Lower leg skin (tissue), 4 donors: Measurements from ENCODE around the gene GRAP. TPM values are rescaled to one million over a fixed set of nuclear protein-coding genes. Genes with fewer than 3 reads are reported as not detected.

Experiments used
- DNase-seq, 2 donors: peaks; one replicate each; pipeline ENCODE4 v3.0.0-alpha.2; 2019; ENCODE audit warnings: low spot score in 2 of 2
- H3K4me3 ChIP-seq: fragments of 200-600 bp; sonication (generic); 2 replicates; pipeline ENCODE4 v1.5.1; 2017; ENCODE audit warnings: mild to moderate bottlenecking, low read depth; ENCODE audit not compliant: poor library complexity, severe bottlenecking
- POLR2A ChIP-seq, 2 donors: fragments of 450-650 bp; IDR thresholded peaks; one replicate each; pipeline ENCODE4 v1.6.1; 2016 to 2017; ENCODE audit warnings: antibody characterized with exemption in 2 of 2, mild to moderate bottlenecking in 1 of 2, moderate library complexity in 1 of 2
- WGBS, 2 donors: methylation state at CpG; one replicate each; pipeline ENCODE4 v1.1.5; 2018; 5-methylcytosine and 5-hydroxymethylcytosine counted together
- intact Hi-C: fragments of 100-400 bp; cut with DNase I; formaldehyde crosslinking; loops from one replicate; pipeline ENCODE4 v1.15.0; 2023; ENCODE audit warnings: low total_unique reads
- total RNA-seq, 4 donors: library from RNA; depleted of rRNA; stranded (reverse); fragments of >200 nt; gene quantifications; one replicate each; pipeline ENCODE4 v1.1.0, GENCODE V29; 2016
- TF ChIP-seq, protein P1 (sequence below), 3 donors: fragments of 450-650 bp; IDR thresholded peaks; one replicate each; pipeline ENCODE4 v1.5.1; 2016; ENCODE audit warnings: antibody characterized with exemption in 3 of 3, mild to moderate bottlenecking in 3 of 3, moderate library complexity in 2 of 3

The GRAP gene
- total RNA-seq, 4 donors from 2014 or later = 0.55 to 3.5 (median 1.2) TPM

GRCh38 chr17:18999394-18999793 lies 47.4 kb downstream of the GRAP start:
- intact Hi-C loops = no loop called here
- H3K4me3 ChIP-seq = no peak overlapping the region
- TF ChIP-seq, protein P1, sequence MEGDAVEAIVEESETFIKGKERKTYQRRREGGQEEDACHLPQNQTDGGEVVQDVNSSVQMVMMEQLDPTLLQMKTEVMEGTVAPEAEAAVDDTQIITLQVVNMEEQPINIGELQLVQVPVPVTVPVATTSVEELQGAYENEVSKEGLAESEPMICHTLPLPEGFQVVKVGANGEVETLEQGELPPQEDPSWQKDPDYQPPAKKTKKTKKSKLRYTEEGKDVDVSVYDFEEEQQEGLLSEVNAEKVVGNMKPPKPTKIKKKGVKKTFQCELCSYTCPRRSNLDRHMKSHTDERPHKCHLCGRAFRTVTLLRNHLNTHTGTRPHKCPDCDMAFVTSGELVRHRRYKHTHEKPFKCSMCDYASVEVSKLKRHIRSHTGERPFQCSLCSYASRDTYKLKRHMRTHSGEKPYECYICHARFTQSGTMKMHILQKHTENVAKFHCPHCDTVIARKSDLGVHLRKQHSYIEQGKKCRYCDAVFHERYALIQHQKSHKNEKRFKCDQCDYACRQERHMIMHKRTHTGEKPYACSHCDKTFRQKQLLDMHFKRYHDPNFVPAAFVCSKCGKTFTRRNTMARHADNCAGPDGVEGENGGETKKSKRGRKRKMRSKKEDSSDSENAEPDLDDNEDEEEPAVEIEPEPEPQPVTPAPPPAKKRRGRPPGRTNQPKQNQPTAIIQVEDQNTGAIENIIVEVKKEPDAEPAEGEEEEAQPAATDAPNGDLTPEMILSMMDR (IDR thresholded peaks at IDR 0.05) = no peak
- TF ChIP-seq POLR2A (IDR thresholded peaks at IDR 0.05) = no peak
- DNase-seq = no peak
- 57 to 65% methylated on average over 8 of the region's 8 CpGs for WGBS, 2 donors

- intact Hi-C loops = no loop called here
- TF ChIP-seq, protein P1 (IDR thresholded peaks at IDR 0.05) = no peak
- no peak for TF ChIP-seq POLR2A (IDR thresholded peaks at IDR 0.05)
- no peak overlapping the region for H3K4me3 ChIP-seq
- 51 to 59% methylated on average over 6 of the region's 6 CpGs for WGBS, 2 donors
- DNase-seq = no peak
Measured at GRCh38 chr17:18997650-18998196, 49.0 kb downstream of the GRAP start.

DNA sequence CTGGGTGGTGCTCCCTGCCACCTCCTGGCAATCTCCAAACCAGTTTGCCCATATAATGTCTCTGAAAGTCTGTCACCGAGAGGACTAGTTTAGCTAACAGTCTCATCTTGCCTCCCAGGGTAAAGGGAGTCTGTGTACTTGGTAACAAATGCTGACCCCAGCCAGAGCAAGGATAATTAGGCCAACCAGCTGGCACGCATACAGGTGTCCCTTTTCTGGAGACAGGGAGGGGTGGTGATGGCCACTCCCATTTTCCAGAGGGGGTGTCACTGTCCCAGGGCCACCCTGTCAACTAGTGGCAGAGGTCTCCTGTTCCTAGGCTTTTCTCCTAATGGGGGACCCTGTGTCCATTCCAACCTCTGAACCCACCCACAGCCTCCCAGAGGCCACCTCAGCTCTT lies 50.3 kb downstream of the GRAP start:
- TF ChIP-seq, protein P1 (IDR thresholded peaks at IDR 0.05) = no peak
- TF ChIP-seq POLR2A (IDR thresholded peaks at IDR 0.05) = no peak
- no peak for DNase-seq
- 65 to 68% methylated on average over 2 of the region's 2 CpGs for WGBS, 2 donors
- intact Hi-C loops = no loop called here
- H3K4me3 ChIP-seq = no peak overlapping the region

DNA sequence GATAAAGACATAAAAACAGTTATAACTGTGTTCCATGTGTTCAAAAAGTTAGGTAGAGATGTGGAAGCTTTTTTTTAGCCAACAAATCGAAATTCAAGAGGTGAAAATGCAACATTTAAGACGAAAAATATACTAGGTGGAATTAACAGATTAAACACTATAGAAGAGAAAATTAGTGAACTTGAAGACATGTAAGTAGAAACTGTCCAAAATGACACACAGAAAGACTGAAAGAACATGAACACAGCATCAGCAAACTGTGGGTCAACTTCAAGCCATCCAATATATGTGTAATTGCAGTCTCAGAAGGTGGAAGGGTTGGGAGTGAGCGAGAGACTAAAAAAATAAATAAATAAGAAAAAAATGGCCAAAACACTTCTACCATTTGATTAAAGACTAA lies 51.5 kb downstream of the GRAP start:
- intact Hi-C loops = no loop called here
- DNase-seq = no peak
- WGBS, 2 donors = 81 to 85% methylated on average over 3 of the region's 3 CpGs
- no peak overlapping the region for H3K4me3 ChIP-seq
- no peak for TF ChIP-seq POLR2A (IDR thresholded peaks at IDR 0.05)

DNA sequence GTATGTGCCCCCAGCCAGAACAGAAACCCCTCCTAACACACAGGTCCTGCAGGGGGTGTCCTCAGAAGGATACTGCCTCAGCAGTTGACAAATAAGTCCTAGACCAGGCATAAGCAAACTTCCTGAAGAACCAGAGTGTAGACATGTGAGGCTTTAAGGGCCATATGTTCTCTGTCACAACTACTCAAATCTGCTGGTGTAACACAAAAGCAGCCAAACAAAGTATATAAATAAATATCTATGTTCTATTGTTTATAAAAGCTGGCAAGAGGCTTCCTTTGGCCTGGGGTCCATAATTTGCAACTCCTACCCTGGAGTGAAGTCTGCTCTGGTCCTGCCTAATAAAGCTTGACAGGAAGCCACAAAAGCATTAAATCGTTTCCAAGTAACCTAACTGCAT lies 52.1 kb downstream of the GRAP start:
- TF ChIP-seq, protein P1 (IDR thresholded peaks at IDR 0.05) = no peak
- no peak for TF ChIP-seq POLR2A (IDR thresholded peaks at IDR 0.05)
- DNase-seq = no peak
- intact Hi-C loops = no loop called here
- no peak overlapping the region for H3K4me3 ChIP-seq
- 16 to 17% methylated on average over 1 of the region's 1 CpG for WGBS, 2 donors

- intact Hi-C loops = no loop called here
- TF ChIP-seq POLR2A (IDR thresholded peaks at IDR 0.05) = no peak
- TF ChIP-seq, protein P1 (IDR thresholded peaks at IDR 0.05) = no peak
- DNase-seq = no peak
- no peak overlapping the region for H3K4me3 ChIP-seq
- WGBS, 2 donors = 47 to 57% methylated on average over 14 to 16 of the region's 16 CpGs
Measured at GRCh38 chr17:18993905-18994526, 52.7 kb downstream of the GRAP start.
